Measurements from ENCODE around the gene CHMP4B.

Gene CHMP4B

GRCh38 chr20:33783256-33783655 is 27.9 kb upstream of the CHMP4B start:
- no peak overlapping the region for H3K4me3 ChIP-seq (ENCODE audit: low read length)
- no peak for DNase-seq (ENCODE audit: low read depth)
- TF ChIP-seq CTCF (conservative IDR thresholded peaks at IDR 0.05; ENCODE audit: low read depth, low read length): no peak

- no peak overlapping the region for H3K4me3 ChIP-seq (ENCODE audit: low read length)
- no peak for DNase-seq (ENCODE audit: low read depth)
- no peak for TF ChIP-seq CTCF (conservative IDR thresholded peaks at IDR 0.05; ENCODE audit: low read depth, low read length)
Measured at GRCh38 chr20:33783818-33784217, 27.3 kb upstream of the CHMP4B start.

- no peak for TF ChIP-seq CTCF (conservative IDR thresholded peaks at IDR 0.05; ENCODE audit: low read depth, low read length)
- no peak overlapping the region for H3K4me3 ChIP-seq (ENCODE audit: low read length)
Measured at GRCh38 chr20:33784225-33784624, 26.9 kb upstream of the CHMP4B start.

GRCh38 chr20:33785503-33785902 is 25.6 kb upstream of the CHMP4B start:
- DNase-seq (ENCODE audit: low read depth): no peak
- H3K4me3 ChIP-seq (ENCODE audit: low read length): no peak overlapping the region
- TF ChIP-seq CTCF (conservative IDR thresholded peaks at IDR 0.05; ENCODE audit: low read depth, low read length): no peak

More at GRCh38 chr20:33784225-33784624, 26.9 kb upstream of the CHMP4B start:
- no peak for DNase-seq (ENCODE audit: low read depth)

- DNase-seq (ENCODE audit: low read depth): no peak
- no peak for TF ChIP-seq CTCF (conservative IDR thresholded peaks at IDR 0.05; ENCODE audit: low read depth, low read length)
- no peak overlapping the region for H3K4me3 ChIP-seq (ENCODE audit: low read length)
Measured at GRCh38 chr20:33787253-33787891, 23.8 kb upstream of the CHMP4B start.

GRCh38 chr20:33788351-33789049 is 22.6 kb upstream of the CHMP4B start:
- DNase-seq (ENCODE audit: low read depth): no peak
- no peak for TF ChIP-seq CTCF (conservative IDR thresholded peaks at IDR 0.05; ENCODE audit: low read depth, low read length)
- H3K4me3 ChIP-seq (ENCODE audit: low read length): no peak overlapping the region

All from retinal pigment epithelial cell (primary cell).